Prostate gland (tissue), 2 donors: ENCODE results near the gene NFASC.

Experiments
- POLR2A ChIP-seq: fragments of 450-650 bp; IDR thresholded peaks from one replicate; pipeline ENCODE4 v1.6.1; 2016; ENCODE audit warnings: antibody characterized with exemption, mild to moderate bottlenecking
- TF ChIP-seq, protein P1 (sequence below), 4 experiments: fragments of 200-600 bp in 2 of 4; fragments of 450-650 bp in 2 of 4; sonication (generic) in 2 of 4; IDR thresholded peaks; 1 replicate in 3 of 4; 2 replicates in 1 of 4; pipeline ENCODE4 v1.5.1; 2016 to 2019; ENCODE audit warnings: antibody characterized with exemption in 4 of 4, mild to moderate bottlenecking in 2 of 4, moderate library complexity in 2 of 4

GRCh38 chr1:204996981-204997380, 126.3 kb downstream of the NFASC start:
- TF ChIP-seq, protein P1, sequence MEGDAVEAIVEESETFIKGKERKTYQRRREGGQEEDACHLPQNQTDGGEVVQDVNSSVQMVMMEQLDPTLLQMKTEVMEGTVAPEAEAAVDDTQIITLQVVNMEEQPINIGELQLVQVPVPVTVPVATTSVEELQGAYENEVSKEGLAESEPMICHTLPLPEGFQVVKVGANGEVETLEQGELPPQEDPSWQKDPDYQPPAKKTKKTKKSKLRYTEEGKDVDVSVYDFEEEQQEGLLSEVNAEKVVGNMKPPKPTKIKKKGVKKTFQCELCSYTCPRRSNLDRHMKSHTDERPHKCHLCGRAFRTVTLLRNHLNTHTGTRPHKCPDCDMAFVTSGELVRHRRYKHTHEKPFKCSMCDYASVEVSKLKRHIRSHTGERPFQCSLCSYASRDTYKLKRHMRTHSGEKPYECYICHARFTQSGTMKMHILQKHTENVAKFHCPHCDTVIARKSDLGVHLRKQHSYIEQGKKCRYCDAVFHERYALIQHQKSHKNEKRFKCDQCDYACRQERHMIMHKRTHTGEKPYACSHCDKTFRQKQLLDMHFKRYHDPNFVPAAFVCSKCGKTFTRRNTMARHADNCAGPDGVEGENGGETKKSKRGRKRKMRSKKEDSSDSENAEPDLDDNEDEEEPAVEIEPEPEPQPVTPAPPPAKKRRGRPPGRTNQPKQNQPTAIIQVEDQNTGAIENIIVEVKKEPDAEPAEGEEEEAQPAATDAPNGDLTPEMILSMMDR (IDR thresholded peaks at IDR 0.05), result no peak
- no peak for TF ChIP-seq POLR2A
